ENCODE results near the gene PALLD. TPM values are rescaled to one million over a fixed set of nuclear protein-coding genes. Genes with fewer than 3 reads are reported as not detected.

The PALLD gene
- total RNA-seq, 1 experiment from 2014 or later, result 166 TPM

DNA sequence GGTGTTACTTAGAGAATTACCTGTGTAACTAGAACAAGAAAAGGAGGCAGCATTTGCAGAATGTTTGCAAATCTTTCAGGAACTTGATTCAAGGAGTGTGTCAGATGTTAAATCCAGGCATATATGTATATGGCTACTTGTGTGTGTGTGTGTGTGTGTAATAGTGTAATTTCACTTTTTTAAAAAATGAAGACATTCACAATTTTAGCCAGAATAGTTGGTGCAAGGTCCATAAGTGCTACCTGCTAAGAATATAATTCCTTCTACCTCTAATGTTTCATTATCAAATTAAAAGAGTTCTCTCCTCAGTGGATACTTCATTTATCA lies 158.0 kb downstream of the PALLD start:
- CTCF ChIA-PET, result no interaction called here
- no peak for DNase-seq (ENCODE audit: low read depth, low spot score)
- peak overlapping the region; percentile 94 for H3K27ac ChIP-seq (ENCODE audit: low read depth, low read length)
- no peak overlapping the region for H2AFZ ChIP-seq (ENCODE audit: low read depth, low read length, poor library complexity, severe bottlenecking)
- no peaks in the 10 kb centered on the region for H3K9me3 ChIP-seq (ENCODE audit: control insufficient read depth in 1 of 2, insufficient read depth in 1 of 2, low read depth in 1 of 2, low read length in 2 of 2)
- H3K4me1 ChIP-seq (ENCODE audit: control insufficient read depth in 1 of 2, insufficient read depth in 2 of 2, low read length in 2 of 2), result peaks cover 60 to 73% of the 10 kb centered on the region in 2 experiments
- ATAC-seq, result no peak
- H3K27me3 ChIP-seq (ENCODE audit: insufficient read depth, low read length), result no peaks in the 10 kb centered on the region
- H4K20me1 ChIP-seq (ENCODE audit: insufficient read depth), result no peaks in the 10 kb centered on the region
- no peaks in the 10 kb centered on the region for H3K9me2 ChIP-seq (ENCODE audit: insufficient read depth)
- no peak overlapping the region for H3K4me3 ChIP-seq (replicated peaks in 1 of 2; ENCODE audit: low read depth in 1 of 2, low read length in 2 of 2)
- intact Hi-C loops (cut with micrococcal nuclease), result no loop called here
- RAD21 ChIA-PET (ENCODE audit: low non-redundant PET in 1 of 2, low total read pairs in 2 of 2, uncharacterized antibody in 2 of 2, unreplicated experiment in 2 of 2), result no interaction called here
- H3K79me2 ChIP-seq (ENCODE audit: insufficient read depth, low read length), result peaks cover 43% of the 10 kb centered on the region
- H3K36me3 ChIP-seq (ENCODE audit: control insufficient read depth in 1 of 2, insufficient read depth in 2 of 2, low read length in 2 of 2), result no peaks in the 10 kb centered on the region
- POLR2A ChIA-PET, result no interaction called here
- H3K4me2 ChIP-seq (ENCODE audit: low read length), result peak overlapping the region; percentile 47
- no peak for TF ChIP-seq JUND (IDR thresholded peaks at IDR 0.05)
- TF ChIP-seq, protein P1, sequence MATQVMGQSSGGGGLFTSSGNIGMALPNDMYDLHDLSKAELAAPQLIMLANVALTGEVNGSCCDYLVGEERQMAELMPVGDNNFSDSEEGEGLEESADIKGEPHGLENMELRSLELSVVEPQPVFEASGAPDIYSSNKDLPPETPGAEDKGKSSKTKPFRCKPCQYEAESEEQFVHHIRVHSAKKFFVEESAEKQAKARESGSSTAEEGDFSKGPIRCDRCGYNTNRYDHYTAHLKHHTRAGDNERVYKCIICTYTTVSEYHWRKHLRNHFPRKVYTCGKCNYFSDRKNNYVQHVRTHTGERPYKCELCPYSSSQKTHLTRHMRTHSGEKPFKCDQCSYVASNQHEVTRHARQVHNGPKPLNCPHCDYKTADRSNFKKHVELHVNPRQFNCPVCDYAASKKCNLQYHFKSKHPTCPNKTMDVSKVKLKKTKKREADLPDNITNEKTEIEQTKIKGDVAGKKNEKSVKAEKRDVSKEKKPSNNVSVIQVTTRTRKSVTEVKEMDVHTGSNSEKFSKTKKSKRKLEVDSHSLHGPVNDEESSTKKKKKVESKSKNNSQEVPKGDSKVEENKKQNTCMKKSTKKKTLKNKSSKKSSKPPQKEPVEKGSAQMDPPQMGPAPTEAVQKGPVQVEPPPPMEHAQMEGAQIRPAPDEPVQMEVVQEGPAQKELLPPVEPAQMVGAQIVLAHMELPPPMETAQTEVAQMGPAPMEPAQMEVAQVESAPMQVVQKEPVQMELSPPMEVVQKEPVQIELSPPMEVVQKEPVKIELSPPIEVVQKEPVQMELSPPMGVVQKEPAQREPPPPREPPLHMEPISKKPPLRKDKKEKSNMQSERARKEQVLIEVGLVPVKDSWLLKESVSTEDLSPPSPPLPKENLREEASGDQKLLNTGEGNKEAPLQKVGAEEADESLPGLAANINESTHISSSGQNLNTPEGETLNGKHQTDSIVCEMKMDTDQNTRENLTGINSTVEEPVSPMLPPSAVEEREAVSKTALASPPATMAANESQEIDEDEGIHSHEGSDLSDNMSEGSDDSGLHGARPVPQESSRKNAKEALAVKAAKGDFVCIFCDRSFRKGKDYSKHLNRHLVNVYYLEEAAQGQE (IDR thresholded peaks at IDR 0.05; ENCODE audit: low read depth), result no peak
- TF ChIP-seq CBX3 (IDR thresholded peaks at IDR 0.05; ENCODE audit: low read depth), result no peak
- no peak for TF ChIP-seq YY1 (IDR thresholded peaks at IDR 0.05; ENCODE audit: extremely low read depth, insufficient replicate concordance, low read depth, low read length)
- TF ChIP-seq POLR2AphosphoS5 (IDR thresholded peaks at IDR 0.05; ENCODE audit: low read depth, low read length), result no peak
- H3K9ac ChIP-seq (ENCODE audit: low read length), result no peak overlapping the region
- TSS peak; percentile 39 for BruUV-seq (replicated peaks)

DNA sequence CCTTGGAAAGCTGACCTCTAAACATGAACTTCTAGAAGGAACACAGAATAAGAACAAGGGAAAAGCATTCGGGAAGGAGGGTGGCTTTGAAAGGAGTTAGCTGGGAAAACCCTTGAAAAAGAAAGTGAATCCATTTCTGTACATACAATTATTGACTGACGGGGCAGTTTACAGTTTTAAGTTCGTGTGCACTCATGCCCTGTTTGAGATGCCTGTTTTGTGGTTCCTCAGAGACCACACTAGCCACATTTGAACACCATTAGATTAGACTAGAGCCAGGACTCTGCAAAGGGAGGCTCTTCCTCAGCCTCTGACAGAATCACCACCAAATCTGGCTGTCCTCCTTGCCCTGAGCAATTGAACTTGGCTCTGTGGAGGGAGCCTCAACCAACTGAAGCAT lies 158.3 kb downstream of the PALLD start:
- ChIA-PET CTCF (no interaction called here), RAD21 (ENCODE audit: low non-redundant PET in 1 of 2, low total read pairs in 2 of 2, uncharacterized antibody in 2 of 2, unreplicated experiment in 2 of 2) (no interaction called here), POLR2A (no interaction called here)
- intact Hi-C loops (cut with micrococcal nuclease), result no loop called here
- H4K20me1 ChIP-seq (ENCODE audit: insufficient read depth), result no peaks in the 10 kb centered on the region
- no peak overlapping the region for H2AFZ ChIP-seq (ENCODE audit: low read depth, low read length, poor library complexity, severe bottlenecking)
- H3K36me3 ChIP-seq (ENCODE audit: control insufficient read depth in 1 of 2, insufficient read depth in 2 of 2, low read length in 2 of 2), result no peaks in the 10 kb centered on the region
- peak overlapping the region; percentile 47 for H3K4me2 ChIP-seq (ENCODE audit: low read length)
- no peaks in the 10 kb centered on the region for H3K9me2 ChIP-seq (ENCODE audit: insufficient read depth)
- no peaks in the 10 kb centered on the region for H3K9me3 ChIP-seq (ENCODE audit: control insufficient read depth in 1 of 2, insufficient read depth in 1 of 2, low read depth in 1 of 2, low read length in 2 of 2)
- peaks cover 59 to 73% of the 10 kb centered on the region in 2 experiments for H3K4me1 ChIP-seq (ENCODE audit: control insufficient read depth in 1 of 2, insufficient read depth in 2 of 2, low read length in 2 of 2)
- no TSS peak for BruUV-seq (replicated peaks)
- TF ChIP-seq, protein P2, sequence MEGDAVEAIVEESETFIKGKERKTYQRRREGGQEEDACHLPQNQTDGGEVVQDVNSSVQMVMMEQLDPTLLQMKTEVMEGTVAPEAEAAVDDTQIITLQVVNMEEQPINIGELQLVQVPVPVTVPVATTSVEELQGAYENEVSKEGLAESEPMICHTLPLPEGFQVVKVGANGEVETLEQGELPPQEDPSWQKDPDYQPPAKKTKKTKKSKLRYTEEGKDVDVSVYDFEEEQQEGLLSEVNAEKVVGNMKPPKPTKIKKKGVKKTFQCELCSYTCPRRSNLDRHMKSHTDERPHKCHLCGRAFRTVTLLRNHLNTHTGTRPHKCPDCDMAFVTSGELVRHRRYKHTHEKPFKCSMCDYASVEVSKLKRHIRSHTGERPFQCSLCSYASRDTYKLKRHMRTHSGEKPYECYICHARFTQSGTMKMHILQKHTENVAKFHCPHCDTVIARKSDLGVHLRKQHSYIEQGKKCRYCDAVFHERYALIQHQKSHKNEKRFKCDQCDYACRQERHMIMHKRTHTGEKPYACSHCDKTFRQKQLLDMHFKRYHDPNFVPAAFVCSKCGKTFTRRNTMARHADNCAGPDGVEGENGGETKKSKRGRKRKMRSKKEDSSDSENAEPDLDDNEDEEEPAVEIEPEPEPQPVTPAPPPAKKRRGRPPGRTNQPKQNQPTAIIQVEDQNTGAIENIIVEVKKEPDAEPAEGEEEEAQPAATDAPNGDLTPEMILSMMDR (IDR thresholded peaks at IDR 0.05 in 2 of 3, conservative IDR thresholded peaks at IDR 0.05 in 1 of 3; ENCODE audit: borderline replicate concordance in 1 of 3, insufficient read depth in 1 of 3, low read depth in 2 of 3, low read length in 2 of 3), result no peak
- TF ChIP-seq, protein P1 (IDR thresholded peaks at IDR 0.05; ENCODE audit: low read depth), result no peak
- no peak for TF ChIP-seq EGR1 (IDR thresholded peaks at IDR 0.05; ENCODE audit: low read depth)
- TF ChIP-seq ZFX (IDR thresholded peaks at IDR 0.05), result no peak
- TF ChIP-seq CEBPB (IDR thresholded peaks at IDR 0.05; ENCODE audit: low read depth), result no peak
- no peak for TF ChIP-seq SRF (IDR thresholded peaks at IDR 0.05; ENCODE audit: low read depth)
- H3K79me2 ChIP-seq (ENCODE audit: insufficient read depth, low read length), result peaks cover 41% of the 10 kb centered on the region
- DNase-seq (ENCODE audit: low read depth, low spot score), result no peak
- no peak overlapping the region for H3K4me3 ChIP-seq (replicated peaks in 1 of 2; ENCODE audit: low read depth in 1 of 2, low read length in 2 of 2)
- H3K27ac ChIP-seq (ENCODE audit: low read depth, low read length), result peak overlapping the region; percentile 94
- no peaks in the 10 kb centered on the region for H3K27me3 ChIP-seq (ENCODE audit: insufficient read depth, low read length)
- no peak for ATAC-seq
- H3K9ac ChIP-seq (ENCODE audit: low read length), result no peak overlapping the region
